HG03457 (cell line): ENCODE results near the gene RNASEH2B.

ENCODE experiments used
- ATAC-seq: cut with Tn5 transposase; IDR thresholded peaks from one replicate; pipeline ENCODE4 v1.9.1; 2021; ENCODE audit warnings: moderate number of reproducible peaks; ENCODE audit not compliant: unreplicated experiment

The RNASEH2B gene, protein sequence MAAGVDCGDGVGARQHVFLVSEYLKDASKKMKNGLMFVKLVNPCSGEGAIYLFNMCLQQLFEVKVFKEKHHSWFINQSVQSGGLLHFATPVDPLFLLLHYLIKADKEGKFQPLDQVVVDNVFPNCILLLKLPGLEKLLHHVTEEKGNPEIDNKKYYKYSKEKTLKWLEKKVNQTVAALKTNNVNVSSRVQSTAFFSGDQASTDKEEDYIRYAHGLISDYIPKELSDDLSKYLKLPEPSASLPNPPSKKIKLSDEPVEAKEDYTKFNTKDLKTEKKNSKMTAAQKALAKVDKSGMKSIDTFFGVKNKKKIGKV

GRCh38 chr13:50909605-50910484, at the start of gene RNASEH2B:
TSS of gene RNASEH2B (plus strand) at chr13:50909791. CDS start at chr13:50910077, 286 bp downstream.
- peak; percentile 58 for ATAC-seq

GRCh38 chr13:50864492-50864891, 45.1 kb upstream of the RNASEH2B start:
- ATAC-seq, result no peak

- no peak for ATAC-seq
Measured at GRCh38 chr13:50866817-50867636, 42.6 kb upstream of the RNASEH2B start.

GRCh38 chr13:50867637-50867945, 42.0 kb upstream of the RNASEH2B start:
- ATAC-seq, result no peak

DNA sequence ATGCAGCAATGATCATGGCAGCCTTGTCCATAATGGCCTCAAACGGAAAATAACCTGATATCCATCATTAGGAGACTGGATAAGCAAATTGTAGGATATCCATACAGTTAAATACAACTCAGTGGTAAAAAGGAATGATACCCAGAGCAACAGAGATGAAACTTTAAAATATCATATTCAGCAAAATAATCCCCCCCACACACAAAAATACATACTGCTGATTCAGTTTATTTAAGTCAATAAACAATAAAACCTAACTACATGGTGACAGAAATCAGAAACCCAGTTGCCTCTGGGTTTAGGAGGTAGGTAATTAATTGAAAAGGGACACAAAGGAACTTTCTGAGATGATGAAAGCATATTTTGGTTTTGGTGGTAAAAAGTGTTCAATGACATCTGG, 38.2 kb upstream of the RNASEH2B start:
- no peak for ATAC-seq

GRCh38 chr13:50873467-50873866, 36.1 kb upstream of the RNASEH2B start:
- ATAC-seq, result no peak

GRCh38 chr13:50873991-50874390, 35.6 kb upstream of the RNASEH2B start:
- ATAC-seq, result no peak

- ATAC-seq, result no peak
Measured at GRCh38 chr13:50882816-50883435, 26.7 kb upstream of the RNASEH2B start.

DNA sequence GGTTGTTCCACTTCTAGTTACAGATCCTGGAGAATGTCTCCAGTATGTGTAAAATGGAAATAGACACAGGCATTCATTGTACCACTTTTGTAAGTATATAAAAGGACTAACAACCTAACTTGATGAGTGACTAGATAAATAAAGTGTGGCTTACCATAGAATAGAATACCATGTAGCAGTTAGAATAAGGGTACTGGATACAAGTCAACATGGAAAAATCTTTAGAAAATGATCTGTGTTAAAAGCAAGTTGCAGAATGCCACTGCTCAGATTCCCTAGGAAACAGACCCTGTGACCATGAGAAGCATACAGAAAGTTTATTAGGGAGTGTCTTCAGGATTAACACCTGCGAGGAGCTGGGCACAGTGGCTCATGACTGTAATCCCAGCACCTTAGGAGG, 25.9 kb upstream of the RNASEH2B start:
- ATAC-seq, result no peak

DNA sequence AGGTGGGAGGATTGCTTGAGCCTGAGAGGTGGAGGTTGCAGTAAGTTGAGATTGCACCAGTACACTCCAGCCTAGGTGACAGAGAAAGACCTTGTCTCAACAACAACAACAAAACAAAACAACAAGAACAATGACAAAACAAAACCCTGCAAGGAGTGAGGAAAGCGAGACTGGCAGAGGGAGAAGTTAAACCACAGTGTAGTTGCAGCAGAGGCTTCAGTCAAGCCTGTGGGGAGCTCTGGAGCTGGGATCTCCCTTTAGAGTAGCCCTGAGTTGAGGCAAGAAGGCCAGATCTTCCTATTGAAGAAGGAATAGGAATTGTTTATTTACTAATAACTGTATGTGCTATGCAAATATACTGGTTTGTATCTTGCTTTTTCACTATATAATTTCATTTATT, 25.3 kb upstream of the RNASEH2B start:
- ATAC-seq, result no peak

DNA sequence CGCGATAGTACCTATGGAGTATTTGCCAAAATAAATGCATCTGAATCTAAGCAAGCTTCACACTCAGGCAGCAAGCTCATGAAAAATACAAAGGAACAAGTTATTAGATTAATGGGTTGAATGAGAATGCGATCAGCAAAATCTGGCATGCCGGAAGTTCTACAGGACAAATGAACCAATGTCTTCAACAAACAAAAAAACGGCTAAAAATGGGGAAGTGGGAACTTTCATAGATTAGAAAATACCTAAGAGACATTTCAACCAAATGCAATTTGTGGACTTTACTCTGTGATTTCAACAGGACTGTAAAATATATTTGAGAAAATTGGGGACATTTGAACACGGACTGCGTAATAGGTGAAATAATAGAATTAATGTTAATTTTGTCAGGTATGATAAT, 22.4 kb upstream of the RNASEH2B start:
- ATAC-seq, result no peak

DNA sequence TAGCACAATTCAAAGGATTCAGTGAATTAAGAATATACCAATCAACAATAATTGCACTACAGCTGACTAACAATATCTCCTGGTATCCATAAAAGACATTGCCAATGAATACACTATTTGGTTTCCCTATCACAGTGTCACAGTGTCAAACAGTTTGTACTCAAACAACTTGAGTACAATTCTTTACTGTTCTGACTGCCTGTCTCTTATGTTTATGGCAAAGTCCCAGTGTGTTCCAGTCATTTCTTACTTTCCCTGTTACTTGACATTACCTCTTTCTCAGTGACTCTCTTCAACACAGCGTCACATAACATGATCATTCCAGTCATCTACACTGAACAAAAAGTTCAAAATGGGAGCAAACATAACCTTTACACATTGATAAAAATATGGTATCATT, 21.2 kb upstream of the RNASEH2B start:
- ATAC-seq, result no peak

DNA sequence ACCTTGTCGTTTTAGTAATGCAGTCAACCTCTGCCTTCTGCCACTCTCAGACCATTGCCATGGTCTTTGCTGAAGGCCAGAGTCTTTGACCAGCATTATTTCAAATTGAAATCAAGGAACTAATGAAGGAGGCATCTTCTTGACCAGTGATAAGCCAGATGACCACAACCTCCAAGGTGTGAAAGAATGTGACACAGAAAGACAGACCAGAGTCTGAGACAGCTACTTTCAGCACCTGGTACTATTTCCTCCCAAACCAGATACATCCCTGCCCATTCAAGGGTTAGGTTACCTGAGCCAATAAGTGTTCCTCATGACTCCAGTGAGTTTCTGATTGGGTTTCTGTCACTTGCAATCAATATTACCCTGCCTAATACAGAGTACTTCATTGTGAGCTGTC, 20.3 kb upstream of the RNASEH2B start:
- no peak for ATAC-seq

GRCh38 chr13:50891206-50891605, 18.4 kb upstream of the RNASEH2B start:
- ATAC-seq, result no peak

DNA sequence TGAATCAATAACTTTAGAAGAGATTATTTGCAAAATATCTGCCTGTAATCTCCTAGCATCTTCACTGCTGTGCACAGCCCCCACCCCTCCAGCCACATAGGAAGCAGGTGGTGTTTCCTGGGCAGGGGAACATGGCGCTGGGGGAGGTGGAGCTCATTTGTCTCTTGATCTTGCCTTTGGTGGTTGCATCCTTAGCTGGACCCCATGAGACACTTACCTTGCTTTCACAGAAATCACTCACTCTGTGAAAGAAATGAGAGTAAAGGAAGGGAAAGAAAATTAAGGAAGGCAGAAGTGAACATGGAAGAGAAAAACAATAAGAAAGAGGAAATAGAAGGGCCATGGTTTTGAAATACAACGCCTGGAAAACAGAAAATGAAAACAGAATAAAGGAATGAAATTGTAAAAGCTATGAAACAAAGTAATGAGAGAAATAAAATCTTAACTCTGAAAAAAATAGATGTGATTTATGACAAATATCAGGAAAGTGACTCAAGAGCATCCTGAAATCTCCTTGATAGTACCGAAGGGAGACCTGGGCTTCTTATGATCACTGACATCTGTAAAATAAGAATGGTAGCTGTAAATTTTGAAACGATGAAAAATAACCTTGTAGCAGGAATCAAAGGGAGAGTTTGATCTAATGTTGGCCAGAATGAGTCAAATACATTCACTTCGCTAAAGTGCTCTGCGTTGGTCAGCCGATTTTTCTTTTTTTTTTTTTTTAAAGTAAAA, 17.2 kb upstream of the RNASEH2B start:
- no peak for ATAC-seq

- ATAC-seq, result peak; percentile 69
Measured at GRCh38 chr13:50893211-50893852, 16.3 kb upstream of the RNASEH2B start.

DNA sequence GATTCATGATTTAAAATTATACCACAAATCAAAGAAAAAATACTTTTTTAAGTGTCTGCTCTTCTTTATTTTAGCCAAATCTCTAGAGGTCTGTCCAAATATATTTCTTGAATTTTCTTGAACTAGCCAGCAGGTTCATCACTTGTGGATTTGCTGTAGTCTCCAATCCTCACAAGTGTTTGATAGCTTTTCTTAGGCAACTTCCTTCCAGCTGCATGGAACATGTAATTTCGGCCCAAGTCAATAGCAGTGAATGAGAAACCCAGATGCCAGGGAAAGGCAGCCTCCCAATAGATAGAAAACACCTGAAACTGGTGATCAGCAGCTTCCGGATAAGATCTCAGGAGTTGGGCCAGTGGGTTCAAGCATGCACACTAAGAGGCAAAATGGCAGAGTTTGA, 15.6 kb upstream of the RNASEH2B start:
- no peak for ATAC-seq

DNA sequence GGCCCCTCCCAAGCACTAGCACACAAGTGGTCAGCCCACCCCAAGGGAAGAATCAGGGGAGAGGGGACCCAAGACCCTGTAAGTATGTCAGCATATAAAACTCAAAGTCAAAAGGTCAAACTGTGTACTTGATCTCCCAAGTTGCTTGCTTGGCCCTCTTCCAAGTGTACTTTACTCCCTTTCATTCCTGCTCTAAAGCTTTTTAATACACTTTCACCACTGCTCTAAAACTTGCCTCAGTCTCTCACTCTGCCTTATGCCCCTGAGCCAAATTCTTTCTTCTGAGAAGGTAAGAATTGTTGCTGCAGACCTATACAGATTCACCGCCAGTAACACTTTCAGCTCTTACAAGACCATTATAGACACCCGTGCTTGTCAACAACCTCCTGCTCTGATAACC, 15.1 kb upstream of the RNASEH2B start:
- no peak for ATAC-seq

DNA sequence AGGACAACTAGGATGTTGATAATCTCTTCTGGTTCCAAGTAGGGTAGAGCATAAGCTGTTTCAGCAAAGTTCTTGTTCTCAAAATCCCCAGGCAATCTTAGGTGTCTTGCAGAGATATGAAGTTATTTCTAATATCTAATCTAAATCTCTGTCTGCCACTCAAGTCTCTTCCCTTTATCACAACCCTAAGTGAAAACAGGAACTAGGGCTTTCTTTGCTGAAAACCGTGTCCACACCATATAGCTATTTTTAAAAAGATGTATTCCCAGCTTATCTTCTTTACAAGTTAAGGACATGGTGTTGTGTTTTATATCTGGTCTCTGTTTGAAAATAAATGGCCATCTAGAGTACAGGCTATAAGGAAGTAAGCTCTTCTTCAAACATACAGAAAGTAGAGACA, 11.3 kb upstream of the RNASEH2B start:
- no peak for ATAC-seq

DNA sequence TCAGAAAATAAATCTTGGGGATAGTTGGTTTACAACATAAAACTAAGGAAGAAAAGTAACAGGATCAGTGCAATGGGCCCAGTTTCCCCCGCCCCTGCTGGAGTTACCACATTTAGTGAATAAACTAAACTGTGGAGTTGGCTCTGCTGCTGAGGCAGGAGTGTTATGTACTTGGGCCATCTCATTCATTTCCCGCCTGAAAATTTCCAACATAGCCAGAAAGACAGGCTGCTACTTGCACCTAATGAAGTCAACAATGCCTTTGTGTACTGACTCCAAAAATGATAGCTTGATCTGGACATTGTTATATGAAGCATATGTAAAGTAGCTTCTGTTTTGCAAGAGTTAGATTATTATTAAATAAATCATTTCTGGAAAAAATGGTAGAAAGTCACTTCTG, 7.9 kb upstream of the RNASEH2B start:
- ATAC-seq, result no peak
